PC-3 (cell line): ENCODE results near the gene SHROOM3.

Experiments used
- CTCF ChIP-seq: fragments of 300-600 bp; sonication (generic); conservative IDR thresholded peaks from 2 replicates; pipeline ENCODE4 v1.5.1; 2017; ENCODE audit warnings: antibody characterized with exemption, low read depth, mild to moderate bottlenecking, low read length
- EZH2 ChIP-seq: fragments of 300-600 bp; sonication (generic); IDR thresholded peaks from one replicate; pipeline ENCODE4 v1.6.1; 2017; ENCODE audit warnings: antibody characterized with exemption, mild to moderate bottlenecking, low read length; ENCODE audit not compliant: unreplicated experiment
- EZH2phosphoT487 ChIP-seq: fragments of 300-600 bp; sonication (generic); IDR thresholded peaks from 2 replicates; pipeline ENCODE4 v1.6.1; 2018; ENCODE audit warnings: mild to moderate bottlenecking, antibody characterized with exemption, low read length, borderline replicate concordance

- TF ChIP-seq CTCF: no peak
- no peak for TF ChIP-seq EZH2
- TF ChIP-seq EZH2phosphoT487: no peak
Measured at GRCh38 chr4:76518241-76518640, 83.2 kb downstream of the SHROOM3 start.
